Measurements from ENCODE around the gene TNFRSF13B. TPM values are rescaled to one million over a fixed set of nuclear protein-coding genes. Genes with fewer than 3 reads are reported as not detected.

Gene TNFRSF13B
- total and polyA plus RNA-seq, 8 donors = 0.25 to 1.8 (median 1.1) TPM; not detected in 4

DNA sequence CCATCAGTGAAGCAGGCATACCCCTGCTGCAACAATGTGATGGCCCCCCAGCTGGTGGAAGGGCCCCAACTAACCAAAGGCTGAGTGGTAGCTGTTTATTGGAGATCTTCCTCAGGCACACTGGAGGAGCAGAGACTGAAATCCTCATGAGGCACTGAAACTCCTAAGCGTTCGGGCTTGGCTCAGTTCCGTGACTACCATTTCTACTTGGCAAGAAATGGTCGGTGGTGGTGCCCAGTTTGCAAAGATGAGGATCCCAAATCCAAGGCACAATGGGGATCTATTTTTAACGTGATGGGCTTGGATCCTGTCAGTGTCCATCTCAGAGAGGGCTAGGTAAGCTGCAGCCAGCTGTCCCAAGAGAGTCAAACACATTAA lies 82.8 kb downstream of the TNFRSF13B start:
- Histone ChIP-seq H3K9me3 (no peaks in the 10 kb centered on the region), H3K27ac (no peak overlapping the region), H3K4me3 (no peak overlapping the region), H3K27me3 (no peaks in the 10 kb centered on the region), H3K36me3 (no peaks in the 10 kb centered on the region), H3K4me1 (no peaks in the 10 kb centered on the region)
- DNase-seq = no peak
- intact Hi-C loops (cut with DNase I; ENCODE audit: low total_unique reads) = no loop called here
- TF ChIP-seq POLR2A (IDR thresholded peaks at IDR 0.05) (no peak), POLR2AphosphoS5 (IDR thresholded peaks at IDR 0.05) (no peak), EP300 (IDR thresholded peaks at IDR 0.05) (no peak)
- TF ChIP-seq, protein P1, sequence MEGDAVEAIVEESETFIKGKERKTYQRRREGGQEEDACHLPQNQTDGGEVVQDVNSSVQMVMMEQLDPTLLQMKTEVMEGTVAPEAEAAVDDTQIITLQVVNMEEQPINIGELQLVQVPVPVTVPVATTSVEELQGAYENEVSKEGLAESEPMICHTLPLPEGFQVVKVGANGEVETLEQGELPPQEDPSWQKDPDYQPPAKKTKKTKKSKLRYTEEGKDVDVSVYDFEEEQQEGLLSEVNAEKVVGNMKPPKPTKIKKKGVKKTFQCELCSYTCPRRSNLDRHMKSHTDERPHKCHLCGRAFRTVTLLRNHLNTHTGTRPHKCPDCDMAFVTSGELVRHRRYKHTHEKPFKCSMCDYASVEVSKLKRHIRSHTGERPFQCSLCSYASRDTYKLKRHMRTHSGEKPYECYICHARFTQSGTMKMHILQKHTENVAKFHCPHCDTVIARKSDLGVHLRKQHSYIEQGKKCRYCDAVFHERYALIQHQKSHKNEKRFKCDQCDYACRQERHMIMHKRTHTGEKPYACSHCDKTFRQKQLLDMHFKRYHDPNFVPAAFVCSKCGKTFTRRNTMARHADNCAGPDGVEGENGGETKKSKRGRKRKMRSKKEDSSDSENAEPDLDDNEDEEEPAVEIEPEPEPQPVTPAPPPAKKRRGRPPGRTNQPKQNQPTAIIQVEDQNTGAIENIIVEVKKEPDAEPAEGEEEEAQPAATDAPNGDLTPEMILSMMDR (IDR thresholded peaks at IDR 0.05) = no peak
- 84 to 88% (median 85%) methylated on average over 5 of the region's 5 CpGs for WGBS, 5 donors

Small RNAs within 50 kb of the gene (small RNA-seq; reads per million reads assigned to genes)
- gene AL353996.1 = 0 reads per million in 4 donors

Other genes starting within 250 kb of the TNFRSF13B start
- 100 to 1,000 TPM; 145 to 518 (median 261) TPM for gene MPRIP, start 70.3 kb upstream of the TNFRSF13B start, total RNA-seq
- 100 to 1,000 TPM in 2 of 3 donors, 10 to 100 TPM in 1; 80.2 to 123 (median 114) TPM for gene MPRIP, start 70.3 kb upstream of the TNFRSF13B start, polyA plus RNA-seq
- gene PLD6, start 234.2 kb upstream of the TNFRSF13B start, total RNA-seq = 1 to 10 TPM in 3 of 5 donors, not detected in 2; 1.1 to 2.8 (median 1.3) TPM
- gene PLD6, start 234.2 kb upstream of the TNFRSF13B start, polyA plus RNA-seq = 1 to 10 TPM; 1.2 to 3.0 (median 1.5) TPM

Data from stomach (tissue), 9 donors.